ENCODE measurements around the gene ATF6B. TPM values are rescaled to one million over a fixed set of nuclear protein-coding genes. Genes with fewer than 3 reads are reported as not detected.

The ATF6B gene
- 20.8 and 27.2 TPM in 2 replicates for total RNA-seq

GRCh38 chr6:32127717-32128592, at the start of gene ATF6B:
Gene ATF6B, minus strand, starts transcription at chr6:32128246. Its CDS starts 39 bp downstream, at chr6:32128207.

GRCh38 chr6:32175711-32176475, 47.8 kb upstream of the ATF6B start, which contains the start of gene AGPAT1:
Gene AGPAT1, minus strand, starts transcription at chr6:32176084. Its CDS starts 4,588 bp downstream, at chr6:32171496.

GRCh38 chr6:32164295-32164694, 36.2 kb upstream of the ATF6B start, which contains the start of gene EGFL8:
Gene EGFL8, plus strand, starts transcription at chr6:32164595. Its CDS starts 1,571 bp downstream, at chr6:32166166.

GRCh38 chr6:32153564-32154513, 25.8 kb upstream of the ATF6B start, which contains the start of gene PPT2:
Gene PPT2, plus strand, starts transcription at chr6:32154141. Its CDS starts 454 bp downstream, at chr6:32154595.

GRCh38 chr6:32151863-32152768, 24.1 kb upstream of the ATF6B start, which contains the start of gene PRRT1:
Gene PRRT1, minus strand, starts transcription at chr6:32151939. Its CDS starts 112 bp downstream, at chr6:32151827.

GRCh38 chr6:32109114-32109764, 18.8 kb downstream of the ATF6B start, which contains the start of gene TNXB:
Gene TNXB, minus strand, starts transcription at chr6:32109338. Its CDS starts 11,140 bp downstream, at chr6:32098198.

Other genes starting within 250 kb of the ATF6B start
- gene SLC44A4, start 249.2 kb downstream of the ATF6B start, total RNA-seq, result 0.17 TPM in 1 of 2 replicates, not detected in the other
- 62.0 and 93.5 TPM in 2 replicates for gene EHMT2, start 230.5 kb downstream of the ATF6B start, total RNA-seq
- 3.8 and 9.8 TPM in 2 replicates for gene ZBTB12, start 226.2 kb downstream of the ATF6B start, total RNA-seq
- 2.8 and 13.1 TPM in 2 replicates for gene C2, start 200.5 kb downstream of the ATF6B start, total RNA-seq
- gene CFB, start 182.2 kb downstream of the ATF6B start, total RNA-seq, result 24.1 and 45.0 TPM in 2 replicates
- gene NELFE, start 169.3 kb downstream of the ATF6B start, total RNA-seq, result 108 and 168 TPM in 2 replicates
- 57.7 and 89.3 TPM in 2 replicates for gene SKIC2, start 169.1 kb downstream of the ATF6B start, total RNA-seq
- 12.8 and 15.1 TPM in 2 replicates for gene DXO, start 156.1 kb downstream of the ATF6B start, total RNA-seq
- gene C4A, start 146.2 kb downstream of the ATF6B start, total RNA-seq, result 4.1 and 11.6 TPM in 2 replicates
- 6.4 and 6.8 TPM in 2 replicates for gene C4B, start 113.5 kb downstream of the ATF6B start, total RNA-seq
- gene CYP21A2, start 89.8 kb downstream of the ATF6B start, total RNA-seq, result 0.17 and 0.44 TPM in 2 replicates
- 7.7 and 77.6 TPM in 2 replicates for gene TNXB, start 18.9 kb downstream of the ATF6B start, total RNA-seq
- 6.7 and 6.8 TPM in 2 replicates for gene FKBPL, start 2.0 kb upstream of the ATF6B start, total RNA-seq
- 0.33 and 0.44 TPM in 2 replicates for gene PRRT1, start 23.7 kb upstream of the ATF6B start, total RNA-seq
- 14.7 and 15.9 TPM in 2 replicates for gene PPT2, start 25.9 kb upstream of the ATF6B start, total RNA-seq
- 0.66 and 1.9 TPM in 2 replicates for gene EGFL8, start 36.3 kb upstream of the ATF6B start, total RNA-seq
- gene AGPAT1, start 47.8 kb upstream of the ATF6B start, total RNA-seq, result 17.5 and 42.2 TPM in 2 replicates
- gene RNF5, start 50.2 kb upstream of the ATF6B start, total RNA-seq, result 17.5 and 30.7 TPM in 2 replicates
- 0.44 and 0.50 TPM in 2 replicates for gene AGER, start 56.0 kb upstream of the ATF6B start, total RNA-seq
- 57.5 and 61.2 TPM in 2 replicates for gene PBX2, start 62.0 kb upstream of the ATF6B start, total RNA-seq
- gene GPSM3, start 64.4 kb upstream of the ATF6B start, total RNA-seq, result 1.3 and 1.8 TPM in 2 replicates
- 1.3 and 2.0 TPM in 2 replicates for gene NOTCH4, start 95.8 kb upstream of the ATF6B start, total RNA-seq
- not detected in 2 replicates for gene TSBP1, start 243.7 kb upstream of the ATF6B start, total RNA-seq